WTC11 (cell line): Measurements from ENCODE around the gene UBR4.

ENCODE experiments used
- CBFB ChIP-seq: sonication (generic); formaldehyde crosslinking; IDR thresholded peaks from 2 replicates; pipeline ENCODE4 v1.8.1; 2022; ENCODE audit warnings: mild to moderate bottlenecking, low read depth, missing genetic modification reagents
- CTCF ChIP-seq: fragments of 200-600 bp; IDR thresholded peaks from 2 replicates; pipeline ENCODE4 v1.8.0; 2022; ENCODE audit warnings: antibody characterized with exemption
- E2F4 ChIP-seq: sonication (generic); formaldehyde crosslinking; IDR thresholded peaks from 2 replicates; pipeline ENCODE4 v1.8.1; 2022; ENCODE audit warnings: low read depth, mild to moderate bottlenecking, moderate library complexity, missing genetic modification reagents, borderline replicate concordance
- MAX ChIP-seq: sonication (generic); formaldehyde crosslinking; IDR thresholded peaks from 2 replicates; pipeline ENCODE4 v1.8.0; 2022; ENCODE audit warnings: mild to moderate bottlenecking, missing genetic modification reagents
- MLX ChIP-seq: sonication (generic); formaldehyde crosslinking; IDR thresholded peaks from 2 replicates; pipeline ENCODE4 v1.8.1; 2023; ENCODE audit warnings: mild to moderate bottlenecking, missing genetic modification reagents, moderate library complexity
- NFE2L1 ChIP-seq: sonication (generic); formaldehyde crosslinking; IDR thresholded peaks from 2 replicates; pipeline ENCODE4 v1.8.1; 2023; ENCODE audit warnings: missing genetic modification reagents
- ZBTB21 ChIP-seq: sonication (generic); formaldehyde crosslinking; IDR thresholded peaks from 2 replicates; pipeline ENCODE4 v1.8.1; 2023; ENCODE audit warnings: mild to moderate bottlenecking, missing genetic modification reagents, borderline replicate concordance
- ZNF317 ChIP-seq: sonication (generic); formaldehyde crosslinking; IDR thresholded peaks from 2 replicates; pipeline ENCODE4 v1.8.1; 2023; ENCODE audit warnings: low read depth, mild to moderate bottlenecking, moderate library complexity, missing genetic modification reagents, borderline replicate concordance
- ZNF423 ChIP-seq: fragments of 250-450 bp; sonication (Bioruptor Pico); IDR thresholded peaks from 2 replicates; pipeline ENCODE4 v2.1.2; 2022; ENCODE audit warnings: mild to moderate bottlenecking, moderate library complexity
- ZNF512 ChIP-seq: sonication (generic); formaldehyde crosslinking; IDR thresholded peaks from 2 replicates; pipeline ENCODE4 v1.8.1; 2022; ENCODE audit warnings: missing genetic modification reagents, borderline replicate concordance

GRCh38 chr1:19057182-19057779 lies 152.8 kb downstream of the UBR4 start:
- no peak for TF ChIP-seq CTCF
- TF ChIP-seq ZNF317 (CRISPR knock-in tag), result no peak
- no peak for TF ChIP-seq ZNF512 (CRISPR knock-in tag)
- no peak for TF ChIP-seq MLX (CRISPR knock-in tag)
- no peak for TF ChIP-seq NFE2L1 (CRISPR knock-in tag)
- no peak for TF ChIP-seq MAX (CRISPR knock-in tag)
- TF ChIP-seq CBFB (CRISPR knock-in tag), result no peak
- no peak for TF ChIP-seq ZBTB21 (CRISPR knock-in tag)
- TF ChIP-seq E2F4 (CRISPR knock-in tag), result no peak
- no peak for TF ChIP-seq ZNF423 (CRISPR knock-in tag)
